Neural cell (in vitro differentiated cells): Measurements from ENCODE around the gene IPMK.

Experiments used
- CTCF ChIP-seq: fragments of 450-650 bp; IDR thresholded peaks from 2 replicates; pipeline ENCODE4 v1.5.1; 2014; ENCODE audit warnings: antibody characterized with exemption, mild to moderate bottlenecking, moderate library complexity; ENCODE audit not compliant: poor library complexity, severe bottlenecking
- EP300 ChIP-seq: fragments of 450-650 bp; conservative IDR thresholded peaks from 2 replicates; pipeline ENCODE4 v1.6.1; 2014; ENCODE audit warnings: antibody characterized with exemption, mild to moderate bottlenecking, moderate library complexity; ENCODE audit not compliant: poor library complexity, severe bottlenecking
- EZH2 ChIP-seq: fragments of 200-600, 300-800 bp; shearing (Covaris generic), sonication (generic); IDR thresholded peaks from 2 replicates; pipeline ENCODE4 v1.6.1; 2014; ENCODE audit warnings: antibody characterized with exemption, low read length, borderline replicate concordance, mild to moderate bottlenecking; ENCODE audit not compliant: insufficient read depth, poor library complexity, severe bottlenecking
- MXI1 ChIP-seq: fragments of 450-650 bp; conservative IDR thresholded peaks from 2 replicates; pipeline ENCODE4 v1.6.1; 2014; ENCODE audit warnings: antibody characterized with exemption, mild to moderate bottlenecking; ENCODE audit not compliant: poor library complexity, severe bottlenecking
- POLR2AphosphoS5 ChIP-seq: IDR thresholded peaks from 2 replicates; pipeline ENCODE4 v1.6.1; 2012
- RAD21 ChIP-seq: fragments of 450-650 bp; conservative IDR thresholded peaks from 2 replicates; pipeline ENCODE4 v1.6.1; 2014; ENCODE audit warnings: antibody characterized with exemption, mild to moderate bottlenecking, moderate library complexity
- REST ChIP-seq: IDR thresholded peaks from 2 replicates; pipeline ENCODE4 v1.6.1; 2012; ENCODE audit warnings: borderline replicate concordance
- SMC3 ChIP-seq: fragments of 450-650 bp; conservative IDR thresholded peaks from 2 replicates; pipeline ENCODE4 v1.6.1; 2014; ENCODE audit warnings: antibody characterized with exemption, mild to moderate bottlenecking, moderate library complexity; ENCODE audit not compliant: poor library complexity
- TAF1 ChIP-seq: IDR thresholded peaks from 2 replicates; pipeline ENCODE4 v1.6.1; 2012; ENCODE audit warnings: low read depth

- TF ChIP-seq CTCF = no peak
- TF ChIP-seq POLR2AphosphoS5 = no peak
- no peak for TF ChIP-seq EP300
- TF ChIP-seq RAD21 = no peak
- TF ChIP-seq MXI1 = no peak
- TF ChIP-seq REST = no peak
- no peak for TF ChIP-seq EZH2
- TF ChIP-seq TAF1 = no peak
- TF ChIP-seq SMC3 = no peak
Observed at GRCh38 chr10:58268454-58268945, 806 bp upstream of the IPMK start.
